Measurements from ENCODE around the gene FAM163A. TPM values are rescaled to one million over a fixed set of nuclear protein-coding genes. Genes with fewer than 3 reads are reported as not detected.

The FAM163A gene
- total RNA-seq, 4 donors from 2014 or later = 0.21 TPM; not detected in 3

- no peak for DNase-seq
- H3K4me1 ChIP-seq = no peaks in the 10 kb centered on the region
- no peaks in the 10 kb centered on the region for H3K36me3 ChIP-seq
- H3K27me3 ChIP-seq = no peaks in the 10 kb centered on the region
- H3K27ac ChIP-seq = no peak overlapping the region
- no peak overlapping the region for H3K4me3 ChIP-seq
- no peak for TF ChIP-seq POLR2A (IDR thresholded peaks at IDR 0.05)
- no peak for TF ChIP-seq CTCF (IDR thresholded peaks at IDR 0.05)
- intact Hi-C loops (cut with DNase I; ENCODE audit: low total_unique reads) = no loop called here
- H3K9me3 ChIP-seq = no peaks in the 10 kb centered on the region
Observed at GRCh38 chr1:179761846-179762640, 19.0 kb downstream of the FAM163A start.

GRCh38 chr1:179767177-179767581, 24.1 kb downstream of the FAM163A start:
- Histone ChIP-seq H3K4me1 (no peaks in the 10 kb centered on the region), H3K27ac (no peak overlapping the region), H3K9me3 (no peaks in the 10 kb centered on the region), H3K27me3 (no peaks in the 10 kb centered on the region), H3K36me3 (no peaks in the 10 kb centered on the region), H3K4me3 (no peak overlapping the region)
- DNase-seq = no peak
- no peak for TF ChIP-seq POLR2A (IDR thresholded peaks at IDR 0.05)
- TF ChIP-seq CTCF (IDR thresholded peaks at IDR 0.05) = no peak
- intact Hi-C loops (cut with DNase I; ENCODE audit: low total_unique reads) = no loop called here

- TF ChIP-seq POLR2A (IDR thresholded peaks at IDR 0.05) (no peak), CTCF (IDR thresholded peaks at IDR 0.05) (no peak)
- intact Hi-C loops (cut with DNase I; ENCODE audit: low total_unique reads) = no loop called here
- Histone ChIP-seq H3K4me1 (no peaks in the 10 kb centered on the region), H3K4me3 (no peak overlapping the region), H3K27me3 (no peaks in the 10 kb centered on the region), H3K36me3 (no peaks in the 10 kb centered on the region), H3K9me3 (peaks cover 0 to 2% of the 10 kb centered on the region in 2 donors), H3K27ac (no peak overlapping the region)
- no peak for DNase-seq
Observed at GRCh38 chr1:179767996-179768395, 24.9 kb downstream of the FAM163A start.

- H3K9me3 ChIP-seq = peaks cover 0 to 2% of the 10 kb centered on the region in 2 donors
- TF ChIP-seq POLR2A (IDR thresholded peaks at IDR 0.05) (no peak), CTCF (IDR thresholded peaks at IDR 0.05) (no peak)
- no peaks in the 10 kb centered on the region for H3K27me3 ChIP-seq
- no peaks in the 10 kb centered on the region for H3K36me3 ChIP-seq
- intact Hi-C loops (cut with DNase I; ENCODE audit: low total_unique reads) = no loop called here
- DNase-seq = no peak
- H3K27ac ChIP-seq = no peak overlapping the region
- H3K4me1 ChIP-seq = no peaks in the 10 kb centered on the region
- H3K4me3 ChIP-seq = no peak overlapping the region
Observed at GRCh38 chr1:179770887-179771502, 27.9 kb downstream of the FAM163A start.

- no peak overlapping the region for H3K27ac ChIP-seq
- H3K27me3 ChIP-seq = no peaks in the 10 kb centered on the region
- H3K9me3 ChIP-seq = peaks cover 0 to 2% of the 10 kb centered on the region in 2 donors
- DNase-seq = no peak
- H3K4me3 ChIP-seq = no peak overlapping the region
- no peak for TF ChIP-seq CTCF (IDR thresholded peaks at IDR 0.05)
- TF ChIP-seq POLR2A (IDR thresholded peaks at IDR 0.05) = no peak
- H3K36me3 ChIP-seq = no peaks in the 10 kb centered on the region
- H3K4me1 ChIP-seq = no peaks in the 10 kb centered on the region
- intact Hi-C loops (cut with DNase I; ENCODE audit: low total_unique reads) = no loop called here
Observed at GRCh38 chr1:179773264-179773663, 30.2 kb downstream of the FAM163A start.

All from uterus (tissue), 4 donors.